GM18870 (cell line): ENCODE data around the gene PAX3.

Source experiments
- ATAC-seq: cut with Tn5 transposase; IDR thresholded peaks from one replicate; pipeline ENCODE4 v1.9.1; 2021; ENCODE audit warnings: moderate library complexity; ENCODE audit not compliant: unreplicated experiment

PAX3 gene

DNA sequence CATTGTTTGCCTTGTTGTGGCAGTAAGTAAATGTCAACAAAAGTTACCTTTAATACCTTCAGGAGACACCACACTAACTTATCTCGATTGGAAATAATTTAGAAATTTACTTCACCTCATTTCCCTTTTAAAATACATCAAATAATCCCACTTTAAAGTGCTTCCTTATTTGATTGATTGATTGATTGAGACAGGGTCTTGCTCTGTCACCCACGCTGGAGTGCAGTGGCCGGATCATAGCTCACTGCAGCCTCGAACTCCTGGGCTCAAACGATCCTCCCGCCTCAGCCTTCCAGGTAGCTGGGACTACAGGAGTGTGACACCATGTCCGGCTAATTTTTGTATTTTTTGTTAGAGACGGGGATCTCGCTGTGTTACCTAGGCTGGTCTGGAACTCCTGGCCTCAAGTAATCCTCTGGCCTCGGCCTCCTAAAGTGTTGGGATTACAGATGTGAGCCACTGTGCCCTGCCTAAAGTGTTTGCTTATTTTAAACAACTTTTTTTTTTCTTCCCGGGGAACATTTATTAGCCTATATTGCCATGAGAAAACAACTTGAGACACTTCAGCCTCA lies 12.0 kb upstream of the PAX3 start:
- ATAC-seq = no peak

GRCh38 chr2:222309766-222310165 lies 11.0 kb upstream of the PAX3 start:
- no peak for ATAC-seq

DNA sequence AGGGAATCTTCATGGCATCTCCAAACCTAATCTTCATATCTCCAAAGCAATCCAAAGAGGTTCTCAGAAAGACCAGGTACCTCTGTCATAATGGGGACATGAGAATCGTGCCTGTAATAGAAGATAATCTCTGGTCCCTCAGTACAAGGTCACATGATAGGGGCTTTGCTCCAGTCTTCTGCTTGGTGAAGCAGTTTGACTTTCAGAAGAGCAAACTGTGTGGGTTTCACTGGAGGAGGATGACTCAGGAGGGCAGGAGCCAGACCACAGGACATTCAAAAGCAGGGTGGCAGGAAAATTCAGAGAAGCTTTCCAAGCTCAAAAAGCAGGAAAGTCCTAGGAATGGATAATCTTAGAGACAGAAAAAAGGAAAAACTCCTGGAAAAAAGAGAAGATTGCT lies 10.6 kb upstream of the PAX3 start:
- ATAC-seq = no peak

DNA sequence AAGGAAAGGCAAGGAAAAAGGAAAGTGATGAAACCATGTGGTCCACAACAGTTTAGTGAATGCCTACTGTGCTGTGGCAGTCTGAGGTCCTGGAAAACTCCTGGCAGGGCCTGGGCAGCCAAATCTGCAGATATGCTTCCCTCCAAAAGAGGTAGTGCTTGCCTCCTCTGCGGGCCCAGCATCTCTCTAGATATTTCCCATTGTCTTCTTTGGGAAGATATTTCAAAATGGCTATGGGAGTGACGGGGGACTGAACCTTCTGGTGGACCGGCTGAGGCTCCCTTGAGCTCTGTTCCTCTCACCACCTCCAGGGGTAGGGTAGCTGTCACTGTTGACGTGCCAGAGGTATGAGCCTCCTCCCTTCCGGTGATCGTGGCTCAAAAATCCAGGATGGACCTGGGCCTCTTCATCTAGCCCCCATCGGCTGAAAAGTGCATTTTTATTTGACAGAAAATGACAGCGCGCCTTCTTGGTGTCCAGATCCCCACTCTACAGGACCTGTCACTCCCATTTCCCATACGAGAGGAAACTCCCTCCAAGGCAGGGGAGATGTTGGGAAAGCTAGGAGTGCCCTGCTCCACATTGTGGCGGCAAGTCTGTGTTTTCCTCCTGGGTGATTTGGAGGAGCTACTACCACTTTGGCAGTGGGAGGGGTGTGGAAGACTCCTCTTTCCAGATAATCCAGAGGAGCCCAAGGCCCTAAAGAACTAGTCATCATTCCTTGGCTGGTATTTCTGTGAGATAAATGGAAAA lies 9.4 kb upstream of the PAX3 start:
- ATAC-seq = no peak

GRCh38 chr2:222307143-222307756 lies 8.5 kb upstream of the PAX3 start:
- no peak for ATAC-seq

DNA sequence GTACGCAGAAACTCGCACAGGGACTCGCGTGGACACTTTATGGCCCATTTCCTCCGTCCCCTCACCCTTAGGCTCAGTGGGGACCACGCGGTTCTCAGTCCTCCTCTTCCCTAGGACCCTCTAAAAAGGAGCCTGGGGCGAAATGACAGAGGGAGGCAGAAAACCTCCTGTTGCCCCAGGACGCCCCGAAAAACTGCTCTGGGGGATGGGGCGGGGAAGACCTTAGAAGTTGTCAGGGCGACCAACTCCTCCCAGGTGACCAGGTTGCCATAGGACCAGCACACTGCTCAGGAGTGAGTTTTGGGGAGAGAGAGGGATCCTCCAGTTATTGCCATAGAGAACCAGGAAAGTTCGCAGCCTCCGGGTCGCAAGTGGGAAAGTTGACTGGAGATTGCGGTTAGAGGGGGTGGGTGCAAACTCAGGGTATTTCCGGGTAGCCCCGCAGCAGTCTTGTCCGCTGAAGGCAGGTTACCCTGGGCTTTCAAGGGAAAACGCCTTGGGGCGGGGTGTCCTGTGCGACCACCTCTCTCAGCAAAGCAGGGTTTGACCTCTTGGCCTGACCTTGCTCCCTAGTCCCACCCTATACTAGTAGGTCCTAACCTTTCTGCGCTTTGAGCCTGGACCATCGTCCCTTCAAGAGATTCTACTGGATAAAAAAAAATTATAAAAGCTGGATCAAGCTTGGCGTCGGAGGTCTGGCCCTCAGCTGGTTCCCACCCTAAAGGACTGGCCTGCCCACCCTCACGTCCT lies 7.8 kb upstream of the PAX3 start:
- ATAC-seq = no peak

DNA sequence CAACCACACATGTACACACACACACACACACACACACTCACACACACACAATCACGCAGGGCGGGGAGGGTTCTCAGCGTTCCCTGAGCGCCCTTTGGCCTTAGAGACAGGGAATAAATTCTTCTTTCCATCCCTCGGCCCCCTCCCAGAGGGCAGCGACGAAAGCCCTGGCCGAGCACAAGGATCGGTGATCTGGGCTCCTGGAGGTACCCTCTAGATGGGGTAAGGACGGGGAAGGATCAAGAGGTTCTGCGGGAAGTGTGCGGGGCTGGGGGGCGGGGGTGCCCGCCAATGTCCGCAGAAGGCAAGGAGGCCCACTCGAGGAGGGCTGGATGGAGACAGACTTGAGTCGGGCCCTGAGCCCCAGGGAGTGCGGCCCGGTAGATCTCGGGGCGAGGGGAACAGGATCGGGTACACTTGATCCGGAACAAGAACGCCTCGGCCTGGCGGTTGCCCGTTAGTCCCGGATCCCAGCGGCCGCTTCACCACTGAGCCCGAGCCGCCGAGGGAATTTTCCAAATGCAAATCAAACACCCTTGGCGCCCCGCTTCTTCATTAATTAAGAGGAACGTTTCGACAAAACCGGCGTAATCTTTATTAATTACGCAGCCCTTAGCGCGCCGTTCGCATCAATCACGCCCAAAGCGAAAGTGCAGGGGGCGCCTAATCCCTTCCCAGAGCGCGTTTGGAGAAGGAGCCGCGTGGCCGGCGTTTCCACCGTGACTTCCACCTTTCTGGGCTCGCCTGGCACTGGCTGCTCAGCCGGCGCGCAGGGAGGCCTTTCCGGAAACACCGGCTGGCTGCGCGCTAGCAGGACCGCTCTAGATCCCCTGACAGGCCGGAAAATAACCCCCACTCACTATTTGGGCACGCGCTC lies 7.0 kb upstream of the PAX3 start:
- no peak for ATAC-seq

DNA sequence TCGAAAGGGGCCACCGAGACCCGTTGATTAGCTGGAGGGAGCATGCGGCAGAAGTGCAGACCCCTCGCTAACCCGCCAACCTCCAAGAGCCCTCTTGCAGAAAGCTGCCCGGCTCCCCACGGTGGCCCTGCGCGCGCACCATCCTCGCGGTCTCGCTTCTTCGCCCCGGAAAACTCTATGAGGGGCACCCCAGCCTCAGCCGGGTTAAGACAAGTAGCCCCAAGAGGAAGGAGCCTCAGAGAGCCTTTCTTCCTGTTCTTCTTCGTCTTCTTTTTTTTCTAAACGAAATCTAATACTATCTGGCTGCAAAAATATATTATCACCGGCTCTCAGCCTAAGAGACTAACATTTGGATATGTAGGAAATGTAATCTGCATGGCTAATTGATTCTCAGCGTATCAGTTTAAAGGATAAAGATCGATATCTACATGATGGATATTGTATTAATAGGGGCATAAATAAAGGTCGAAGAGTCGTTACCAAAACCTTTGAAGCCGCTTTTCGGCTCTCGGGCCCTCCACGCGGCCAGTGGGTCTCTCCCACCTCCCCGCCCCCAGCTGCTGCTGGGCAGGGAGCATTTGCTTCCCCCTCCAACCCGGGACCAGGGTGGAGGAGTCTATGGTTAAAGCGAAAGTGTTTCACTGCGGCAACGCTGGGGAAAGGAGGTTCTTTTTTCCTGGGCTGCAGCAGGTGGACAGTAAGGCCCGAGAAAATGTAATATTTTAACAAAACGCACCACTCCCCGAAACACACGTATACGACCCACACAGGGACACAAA lies 6.1 kb upstream of the PAX3 start:
- ATAC-seq = no peak

GRCh38 chr2:222303828-222304736 lies 5.3 kb upstream of the PAX3 start:
- no peak for ATAC-seq

GRCh38 chr2:222303045-222303827 lies 4.4 kb upstream of the PAX3 start:
- no peak for ATAC-seq

DNA sequence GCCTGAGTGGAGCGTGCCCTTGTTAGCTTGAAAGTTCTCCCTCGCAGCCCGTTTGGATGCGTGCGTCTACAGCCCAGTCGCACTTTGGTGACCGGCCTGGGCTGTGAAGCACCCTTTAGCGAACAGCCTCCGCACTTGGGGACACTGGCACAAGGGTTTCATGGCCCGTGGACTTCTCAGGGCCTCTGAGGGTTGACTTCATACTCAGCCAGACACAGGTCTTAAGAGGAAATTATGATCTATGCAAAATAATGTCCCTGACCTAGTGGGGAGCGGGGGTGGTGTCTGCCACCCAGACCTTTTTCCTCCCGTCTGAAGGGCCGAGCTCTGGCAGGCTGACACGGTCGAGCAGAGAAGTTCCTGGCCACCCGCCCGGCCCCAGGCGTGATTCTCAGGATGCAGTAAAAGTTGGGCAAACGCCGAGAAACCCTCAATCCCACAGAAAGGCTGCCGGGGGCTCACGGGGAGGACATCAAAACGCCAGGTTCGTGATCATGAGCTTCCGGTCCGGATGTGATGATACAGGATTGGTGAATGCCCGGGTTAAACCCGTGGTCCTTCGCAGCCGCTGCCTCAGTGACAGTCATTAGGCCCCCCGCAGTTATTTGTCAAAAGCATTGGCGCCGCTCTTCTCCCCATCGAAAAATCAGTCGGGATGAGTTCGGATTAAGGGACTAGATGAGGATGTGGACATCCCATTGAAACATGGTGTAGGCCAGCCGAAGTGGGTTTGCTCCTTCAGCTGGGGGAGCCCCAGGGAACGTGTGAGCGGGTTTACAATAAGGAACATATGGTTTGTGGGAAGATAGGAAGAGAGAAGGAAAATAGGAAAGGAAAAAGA lies 3.6 kb upstream of the PAX3 start:
- ATAC-seq = no peak

DNA sequence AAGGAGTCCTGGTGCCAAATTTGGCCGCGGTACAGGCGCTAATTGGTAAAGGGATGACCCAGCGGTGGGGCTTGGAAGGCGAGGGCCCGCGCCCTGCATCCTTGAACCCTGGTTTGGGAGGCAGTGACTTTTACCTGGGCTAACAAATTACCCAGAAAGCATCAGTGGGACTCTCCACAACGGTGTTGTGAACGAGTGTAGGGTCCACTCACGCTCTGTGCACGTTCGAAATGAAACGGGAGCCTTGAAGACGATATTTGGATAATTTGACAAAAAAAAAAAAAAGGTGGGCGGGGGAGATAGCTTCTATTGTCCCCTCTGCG lies 3.0 kb upstream of the PAX3 start:
- ATAC-seq = no peak

DNA sequence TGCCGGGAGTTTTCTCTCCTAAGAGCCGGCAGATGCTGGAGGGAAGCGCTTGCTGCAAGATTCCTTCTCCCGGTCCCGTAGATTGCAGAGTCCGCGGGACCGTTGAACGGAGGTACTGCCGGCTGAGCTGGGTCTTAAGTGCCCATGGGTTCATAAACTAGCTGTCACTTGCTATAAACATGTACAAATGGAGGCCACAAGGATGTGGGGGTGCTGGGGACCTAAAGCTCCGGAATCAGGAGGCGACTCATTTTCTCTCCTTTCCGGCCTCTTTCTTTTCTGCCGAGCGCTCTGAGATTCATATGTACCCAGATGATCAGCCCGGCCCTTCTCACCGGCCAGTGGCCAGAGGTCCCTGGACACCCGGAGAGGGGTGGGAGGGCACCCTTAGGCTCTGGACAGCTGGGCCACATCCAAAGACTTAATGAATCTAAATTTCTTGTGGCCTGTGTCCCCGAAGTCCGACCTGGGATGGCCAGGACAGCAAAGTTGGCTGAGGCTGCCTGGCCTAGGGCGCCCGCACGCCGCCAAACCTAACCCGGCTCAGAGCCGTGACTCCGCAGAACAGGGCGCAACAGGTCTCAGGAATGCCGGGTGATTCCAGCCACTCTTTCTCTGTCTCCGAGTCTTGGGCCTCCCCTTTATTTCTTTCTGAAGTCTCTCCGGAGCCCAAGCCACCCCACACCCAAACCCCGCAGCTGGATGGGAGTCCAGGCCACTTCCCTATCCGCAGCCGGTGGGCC lies 2.4 kb upstream of the PAX3 start:
- ATAC-seq = no peak

DNA sequence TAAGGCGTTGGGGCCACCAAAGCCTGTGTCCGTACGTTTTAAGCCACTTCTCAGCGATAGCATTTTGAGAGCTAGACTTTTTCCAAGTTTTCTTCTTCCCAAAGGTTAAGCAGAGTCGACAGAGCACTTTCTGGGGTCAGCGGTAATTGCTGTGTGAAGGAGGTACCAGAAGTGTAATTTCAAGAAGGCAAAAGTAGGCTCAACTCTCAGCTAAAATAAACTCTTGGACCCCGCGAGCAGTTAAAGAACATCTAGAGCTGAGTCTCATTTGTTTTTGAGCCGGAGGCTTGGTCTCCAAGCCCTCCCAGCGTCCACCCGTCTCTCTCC lies 1.9 kb upstream of the PAX3 start:
- ATAC-seq = no peak

DNA sequence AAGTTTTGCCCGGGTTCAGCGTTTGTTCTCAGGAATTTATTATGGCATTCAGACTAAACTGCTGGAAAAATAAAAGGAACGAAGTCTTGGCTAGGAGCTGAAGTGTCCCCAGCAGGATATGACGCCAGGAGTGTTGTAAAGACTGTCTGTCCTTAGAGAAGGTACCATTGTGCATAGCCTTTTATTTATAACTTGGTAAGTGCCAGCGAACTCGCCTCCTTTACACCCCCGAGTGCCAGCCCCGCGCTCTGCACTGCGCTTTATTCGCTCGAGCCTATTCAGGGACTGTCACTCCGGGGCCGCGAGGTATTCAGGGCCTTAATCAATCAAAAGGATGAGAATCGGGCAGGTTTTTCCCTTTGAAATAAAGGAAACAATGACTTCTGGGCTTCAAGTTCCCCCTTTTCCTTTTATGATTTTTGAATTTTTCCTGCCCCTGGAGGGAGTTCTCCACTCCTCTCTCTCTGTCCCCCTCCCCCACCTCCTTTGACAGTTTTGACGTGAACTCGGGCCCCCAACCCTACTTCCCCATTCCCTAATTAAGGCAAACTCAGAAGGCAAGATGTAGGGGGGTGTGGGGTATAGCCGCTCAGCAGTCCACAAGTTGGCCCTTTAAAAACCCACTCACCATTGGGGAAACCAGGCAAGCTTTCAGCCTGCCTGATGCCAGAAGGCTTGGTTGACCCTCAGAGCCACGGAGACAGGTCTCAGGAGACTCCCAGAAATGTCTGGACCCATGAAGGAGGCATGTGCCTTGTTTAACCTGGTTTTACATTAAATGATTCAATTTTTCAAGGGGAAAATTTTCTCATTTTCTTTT lies 1.3 kb upstream of the PAX3 start:
- ATAC-seq = no peak

DNA sequence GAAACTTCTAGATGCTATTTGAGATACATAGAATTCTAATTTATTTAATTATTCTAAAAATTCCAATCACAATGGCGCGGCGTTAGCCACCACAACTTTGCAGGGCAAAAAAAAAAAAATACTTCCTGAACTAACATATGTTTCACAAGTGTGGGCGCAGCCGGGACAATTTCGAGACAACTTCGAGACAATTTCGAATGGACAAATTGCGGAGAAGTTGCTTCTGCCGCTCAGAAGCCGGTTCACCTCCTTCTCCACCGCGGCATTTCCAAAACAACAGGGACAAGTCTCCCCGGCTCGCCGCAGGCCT lies 842 bp downstream of the PAX3 start:
- no peak for ATAC-seq
